A673 (cell line): ENCODE measurements around the gene SCMH1.

Experiments used
- EZH2 ChIP-seq: fragments of 200-600 bp; sonication (generic); IDR thresholded peaks from 2 replicates; pipeline ENCODE4 v1.6.1; 2017; ENCODE audit warnings: borderline replicate concordance, low read depth, mild to moderate bottlenecking, mixed read lengths, antibody characterized with exemption, low read length; ENCODE audit not compliant: poor library complexity, severe bottlenecking
- TF ChIP-seq, protein P1 (sequence below): fragments of 300-800, 200-600 bp; sonication (generic); conservative IDR thresholded peaks from 2 replicates; pipeline ENCODE4 v1.5.1; 2017; ENCODE audit warnings: low read depth, mild to moderate bottlenecking, antibody characterized with exemption, low read length, moderate library complexity, mixed read lengths

DNA sequence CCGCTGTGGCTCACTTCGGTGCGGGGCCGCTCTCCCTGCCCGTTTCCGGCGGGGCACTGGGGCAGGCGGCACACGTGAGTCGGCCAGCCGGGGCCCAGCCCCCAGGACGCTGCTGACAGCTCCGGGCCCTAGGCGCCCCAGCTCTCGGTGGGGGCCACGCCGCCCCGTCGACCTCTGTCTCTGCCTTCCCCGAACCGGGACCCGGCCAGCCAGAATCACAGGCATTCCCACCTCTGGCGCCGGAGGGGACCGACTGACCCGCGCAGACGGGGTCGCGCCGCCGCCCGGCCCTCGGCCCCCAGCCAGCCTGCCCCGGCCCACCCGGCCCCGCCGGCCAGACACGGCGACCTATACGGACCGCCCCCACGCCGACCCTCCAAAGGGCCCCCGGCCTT, 755 bp downstream of the SCMH1 start:
- TF ChIP-seq, protein P1, sequence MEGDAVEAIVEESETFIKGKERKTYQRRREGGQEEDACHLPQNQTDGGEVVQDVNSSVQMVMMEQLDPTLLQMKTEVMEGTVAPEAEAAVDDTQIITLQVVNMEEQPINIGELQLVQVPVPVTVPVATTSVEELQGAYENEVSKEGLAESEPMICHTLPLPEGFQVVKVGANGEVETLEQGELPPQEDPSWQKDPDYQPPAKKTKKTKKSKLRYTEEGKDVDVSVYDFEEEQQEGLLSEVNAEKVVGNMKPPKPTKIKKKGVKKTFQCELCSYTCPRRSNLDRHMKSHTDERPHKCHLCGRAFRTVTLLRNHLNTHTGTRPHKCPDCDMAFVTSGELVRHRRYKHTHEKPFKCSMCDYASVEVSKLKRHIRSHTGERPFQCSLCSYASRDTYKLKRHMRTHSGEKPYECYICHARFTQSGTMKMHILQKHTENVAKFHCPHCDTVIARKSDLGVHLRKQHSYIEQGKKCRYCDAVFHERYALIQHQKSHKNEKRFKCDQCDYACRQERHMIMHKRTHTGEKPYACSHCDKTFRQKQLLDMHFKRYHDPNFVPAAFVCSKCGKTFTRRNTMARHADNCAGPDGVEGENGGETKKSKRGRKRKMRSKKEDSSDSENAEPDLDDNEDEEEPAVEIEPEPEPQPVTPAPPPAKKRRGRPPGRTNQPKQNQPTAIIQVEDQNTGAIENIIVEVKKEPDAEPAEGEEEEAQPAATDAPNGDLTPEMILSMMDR: no peak
- no peak for TF ChIP-seq EZH2
